Spinal cord (tissue), 10 donors: Measurements from ENCODE around the gene FARSA. TPM values are rescaled to one million over a fixed set of nuclear protein-coding genes. Genes with fewer than 3 reads are reported as not detected.
"Not testable (repeated sequence)": the region's sequence is repeated elsewhere in the genome, so short reads cannot be mapped to it uniquely, and the experiment has no call there.

Source experiments
- DNase-seq, 6 donors: peaks; one replicate each; pipeline versions ENCODE4 v3.0.0 to v3.0.0-alpha.2; 2013 to 2015; ENCODE audit warnings: low spot score in 6 of 6, low read depth in 4 of 6
- H3K27ac ChIP-seq: one replicate; pipeline ENCODE4 v1.5.1; 2013; ENCODE audit warnings: low read depth, low read length, control low read depth
- H3K27me3 ChIP-seq: one replicate; pipeline ENCODE4 v1.6.1; 2013; ENCODE audit warnings: low read length; ENCODE audit not compliant: control insufficient read depth, insufficient read depth
- H3K36me3 ChIP-seq: one replicate; pipeline ENCODE4 v1.6.1; 2013; ENCODE audit warnings: low read length; ENCODE audit not compliant: control insufficient read depth, insufficient read depth
- H3K4me1 ChIP-seq: one replicate; pipeline ENCODE4 v1.6.1; 2013; ENCODE audit warnings: low read length; ENCODE audit not compliant: control insufficient read depth, insufficient read depth
- H3K4me3 ChIP-seq: one replicate; pipeline ENCODE4 v1.5.1; 2013; ENCODE audit warnings: low read depth, low read length, control low read depth
- H3K9me3 ChIP-seq: one replicate; pipeline ENCODE4 v1.6.1; 2013; ENCODE audit warnings: low read length; ENCODE audit not compliant: control insufficient read depth, insufficient read depth
- WGBS: methylation state at CpG from one replicate; pipeline ENCODE4 v1.1.5; 2013; ENCODE audit warnings: missing lambda C conversion rate; ENCODE audit not compliant: insufficient coverage; 5-methylcytosine and 5-hydroxymethylcytosine counted together
- polyA plus RNA-seq, 2 donors: library from polyadenylated mRNA; unstranded; fragments of 120-200 nt; gene quantifications; one replicate each; pipeline ENCODE4 v1.2.1, GENCODE V29; 2013; ENCODE audit not compliant: insufficient read length in 2 of 2
- total RNA-seq, 2 donors: library from RNA; depleted of rRNA in 1 of 2; stranded (reverse); fragments of 120-200 nt in 1 of 2; fragments of >200 nt in 1 of 2; gene quantifications; one replicate each; pipeline versions ENCODE4 v1.2.3 to v1.2.4, GENCODE V29; 2013 to 2014
- donor health status: healthy.

FARSA gene
- total and polyA plus RNA-seq, 4 donors: 41.3 to 80.6 (median 64.0) TPM

DNA sequence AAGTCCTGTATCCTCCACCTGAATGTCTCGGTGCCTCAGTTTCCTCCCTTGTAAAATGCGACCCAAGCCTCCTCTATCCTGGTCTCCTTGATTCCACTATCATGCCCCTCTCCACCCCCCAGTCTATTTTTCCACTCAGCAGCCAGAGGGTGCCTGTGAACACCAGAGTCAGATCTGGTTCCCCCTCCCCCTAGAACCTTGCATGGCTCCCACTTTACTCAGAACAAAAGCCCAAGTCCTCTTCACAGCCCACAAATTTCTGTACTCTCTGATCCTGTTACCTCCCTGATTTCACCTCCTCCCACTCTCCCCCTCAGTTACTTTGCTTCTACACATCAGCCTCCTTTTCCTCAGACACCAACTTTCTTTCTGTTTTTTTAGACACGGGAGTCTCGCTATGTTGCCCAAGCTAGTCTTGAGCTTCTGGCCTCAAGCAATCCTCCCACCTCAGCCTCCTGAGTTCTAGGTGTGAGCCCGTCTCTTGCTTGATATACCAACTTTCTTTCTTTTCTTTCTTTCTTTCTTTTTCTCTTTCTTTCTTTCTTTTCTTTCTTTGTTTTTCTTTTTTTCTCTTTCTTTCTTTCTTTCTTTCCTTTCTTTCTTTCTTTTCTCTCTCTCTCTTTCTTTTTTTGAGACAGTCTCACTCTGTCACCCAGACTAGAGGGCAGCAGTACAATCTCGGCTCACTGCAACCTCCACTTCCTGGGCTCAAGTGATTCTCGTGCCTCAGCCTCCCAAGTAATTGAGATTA lies 36.7 kb upstream of the FARSA start:
- WGBS: 98% methylated on average over 7 of the region's 7 CpGs
- no peaks in the 10 kb centered on the region for H3K36me3 ChIP-seq
- no peak overlapping the region for H3K27ac ChIP-seq
- H3K9me3 ChIP-seq: no peaks in the 10 kb centered on the region
- no peaks in the 10 kb centered on the region for H3K27me3 ChIP-seq
- no peak for DNase-seq
- H3K4me3 ChIP-seq: no peak overlapping the region
- peaks cover 25% of the 10 kb centered on the region for H3K4me1 ChIP-seq

DNA sequence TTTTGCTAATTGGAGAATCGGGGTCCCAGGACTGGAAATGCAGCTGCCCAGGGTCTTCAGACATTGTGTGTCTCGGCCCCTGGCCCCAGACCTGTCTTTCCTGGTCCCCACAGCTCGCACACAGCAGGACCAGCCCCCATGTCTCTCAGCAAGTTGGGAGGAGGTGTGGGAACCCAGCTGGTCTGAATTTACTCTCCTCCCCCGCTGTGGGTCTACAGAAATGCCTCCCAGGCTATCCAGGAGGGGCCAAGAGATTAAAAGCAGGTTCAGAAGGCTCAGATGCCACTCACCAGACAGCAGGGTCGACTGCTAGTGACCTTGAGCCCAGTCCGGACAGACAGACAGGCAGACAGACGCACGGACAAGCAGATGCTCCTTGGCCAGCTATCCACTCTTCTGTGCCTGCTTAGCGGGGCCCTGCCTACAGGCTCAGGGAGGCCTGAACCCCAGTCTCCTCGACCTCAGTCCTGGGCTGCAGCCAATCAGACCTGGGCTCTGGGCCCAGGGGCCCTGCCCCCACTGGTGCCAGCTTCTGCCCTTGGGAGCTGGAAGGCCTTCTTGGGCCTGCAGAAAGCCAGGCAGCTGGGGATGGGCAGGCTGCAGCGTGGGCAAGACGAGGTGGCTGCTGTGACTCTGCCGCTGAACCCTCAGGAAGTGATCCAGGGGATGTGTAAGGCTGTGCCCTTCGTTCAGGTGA lies 35.9 kb upstream of the FARSA start, which contains the start of gene DAND5:
DAND5 (plus strand) TSS at position 285 of the 697 bp plus-strand sequence; CDS start at position 370, 85 bp downstream.
- peaks cover 21% of the 10 kb centered on the region for H3K4me1 ChIP-seq
- 38% methylated on average over 12 of the region's 14 CpGs for WGBS
- H3K4me3 ChIP-seq: no peak within 1 kb of the TSS
- no peaks in the 10 kb centered on the region for H3K27me3 ChIP-seq
- H3K9me3 ChIP-seq: no peaks in the 10 kb centered on the region
- H3K36me3 ChIP-seq: no peaks in the 10 kb centered on the region
- DNase-seq: peak in 2 of 6 donors; percentile 24 to 76
- H3K27ac ChIP-seq: peak within 1 kb of the TSS; percentile 22

DNA sequence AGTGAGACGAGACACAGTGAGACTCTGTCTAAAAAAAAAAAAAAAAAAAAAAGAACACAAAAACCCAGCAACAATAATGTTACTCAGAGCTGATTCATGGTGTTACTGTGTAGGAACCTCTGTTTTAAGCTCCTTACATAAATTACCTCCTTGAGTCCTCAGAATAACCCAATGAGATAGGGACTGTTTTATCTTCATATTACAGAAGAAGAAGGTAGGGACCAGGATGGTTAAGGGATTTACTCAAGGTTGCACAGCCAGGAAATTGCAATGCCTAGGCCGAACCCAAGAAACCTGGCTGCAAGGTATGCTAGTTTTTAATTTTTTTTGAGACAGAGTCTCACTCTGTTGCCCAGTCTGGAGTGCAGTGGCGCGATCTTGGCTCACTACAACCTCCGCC lies 34.4 kb upstream of the FARSA start:
- Histone ChIP-seq H3K27ac (no peak overlapping the region), H3K4me1 (peaks cover 20% of the 10 kb centered on the region), H3K27me3 (no peaks in the 10 kb centered on the region), H3K9me3 (no peaks in the 10 kb centered on the region), H3K4me3 (no peak overlapping the region), H3K36me3 (no peaks in the 10 kb centered on the region)
- WGBS: 88% methylated on average over 5 of the region's 5 CpGs
- no peak for DNase-seq

DNA sequence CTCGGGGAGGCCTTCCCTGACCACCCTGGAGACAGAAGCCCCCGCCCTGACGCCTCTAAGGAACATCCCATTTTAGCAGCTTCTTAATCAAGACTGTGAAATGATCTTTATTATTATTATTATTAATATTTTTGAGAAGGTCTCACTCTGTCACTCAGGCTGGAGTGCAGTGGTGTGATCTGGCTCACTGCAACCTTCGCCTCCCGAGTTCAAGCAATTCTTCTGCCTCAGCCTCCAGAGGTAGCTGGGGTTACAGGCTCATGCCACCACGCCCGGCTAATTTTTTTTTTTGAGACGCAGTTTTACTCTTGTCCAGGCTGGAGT lies 32.3 kb upstream of the FARSA start:
- no peaks in the 10 kb centered on the region for H3K27me3 ChIP-seq
- no peaks in the 10 kb centered on the region for H3K9me3 ChIP-seq
- H3K4me1 ChIP-seq: peaks cover 20% of the 10 kb centered on the region
- peak overlapping the region; percentile 7 for H3K27ac ChIP-seq
- H3K4me3 ChIP-seq: peak overlapping the region; percentile 46
- no peak for DNase-seq
- 90% methylated on average over 5 of the region's 8 CpGs for WGBS
- H3K36me3 ChIP-seq: no peaks in the 10 kb centered on the region

DNA sequence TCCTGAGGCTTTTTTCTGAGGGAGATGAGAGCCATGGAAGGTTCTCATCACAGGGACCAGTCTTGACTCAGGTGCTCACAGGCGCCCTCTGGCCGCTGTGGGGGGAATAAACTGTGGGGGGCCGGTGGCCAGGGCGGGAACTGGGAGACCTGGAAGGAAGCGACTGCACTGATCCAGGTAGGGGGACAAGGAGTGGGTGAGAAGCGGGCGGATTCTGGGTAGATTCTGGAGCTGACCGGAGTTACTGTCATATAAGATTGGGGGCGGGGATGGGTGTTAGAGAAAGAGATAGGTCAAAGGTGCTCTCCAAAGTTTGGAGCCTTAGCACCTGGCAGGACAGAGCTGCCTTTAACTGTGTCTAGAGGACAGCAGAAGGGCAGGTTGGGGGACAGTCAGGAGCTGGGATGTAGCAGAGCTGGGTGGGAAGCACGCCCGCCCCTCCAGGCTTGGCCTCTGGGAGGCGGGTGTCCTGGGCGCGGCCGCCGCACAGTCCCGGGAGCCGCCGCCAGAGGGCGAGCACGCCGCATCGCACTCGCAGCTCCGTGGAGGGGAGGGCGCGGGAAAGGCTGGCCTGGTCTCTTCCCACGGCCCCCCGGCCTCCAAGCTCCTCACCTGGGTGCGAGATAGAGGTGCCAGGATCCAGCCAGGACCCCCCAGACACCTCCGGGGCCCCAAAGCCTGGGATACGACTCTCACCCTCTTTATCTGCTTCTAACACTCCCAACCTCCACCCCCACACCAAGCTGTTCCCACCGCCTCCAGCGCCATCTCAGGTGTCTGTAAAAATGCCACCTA lies 31.7 kb upstream of the FARSA start:
- H3K4me3 ChIP-seq: peak overlapping the region; percentile 46
- H3K27me3 ChIP-seq: no peaks in the 10 kb centered on the region
- H3K9me3 ChIP-seq: no peaks in the 10 kb centered on the region
- peaks cover 20% of the 10 kb centered on the region for H3K4me1 ChIP-seq
- peak in 4 of 6 donors; percentile 52 to 91 (median 74) for DNase-seq
- no peaks in the 10 kb centered on the region for H3K36me3 ChIP-seq
- peak overlapping the region; percentile 7 for H3K27ac ChIP-seq
- 1% methylated on average over 32 of the region's 34 CpGs for WGBS

DNA sequence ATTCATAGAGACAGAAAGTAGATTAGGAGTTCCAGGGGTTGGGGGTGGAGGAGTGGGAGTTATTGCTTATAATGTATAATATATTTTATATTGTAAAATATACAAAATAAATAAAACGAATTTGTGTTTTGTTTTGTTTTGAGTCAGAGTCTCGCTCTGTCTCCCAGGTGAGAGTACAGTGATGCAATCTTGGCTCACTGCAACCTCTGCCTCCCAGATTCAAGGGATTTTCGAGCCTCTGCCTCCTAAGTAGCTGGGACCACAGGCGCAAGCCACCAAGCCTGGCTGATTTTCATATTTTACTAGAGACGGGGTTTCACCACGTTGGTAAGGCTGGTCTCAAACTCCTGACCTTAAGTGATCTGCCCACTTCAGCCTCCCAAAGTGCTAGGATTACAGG lies 26.0 kb upstream of the FARSA start:
- Histone ChIP-seq H3K9me3 (no peaks in the 10 kb centered on the region), H3K4me1 (peaks cover 19% of the 10 kb centered on the region), H3K36me3 (peaks cover 6% of the 10 kb centered on the region), H3K27ac (no peak overlapping the region), H3K27me3 (no peaks in the 10 kb centered on the region), H3K4me3 (no peak overlapping the region)
- WGBS: 77% methylated on average over 5 of the region's 6 CpGs
- no peak for DNase-seq

DNA sequence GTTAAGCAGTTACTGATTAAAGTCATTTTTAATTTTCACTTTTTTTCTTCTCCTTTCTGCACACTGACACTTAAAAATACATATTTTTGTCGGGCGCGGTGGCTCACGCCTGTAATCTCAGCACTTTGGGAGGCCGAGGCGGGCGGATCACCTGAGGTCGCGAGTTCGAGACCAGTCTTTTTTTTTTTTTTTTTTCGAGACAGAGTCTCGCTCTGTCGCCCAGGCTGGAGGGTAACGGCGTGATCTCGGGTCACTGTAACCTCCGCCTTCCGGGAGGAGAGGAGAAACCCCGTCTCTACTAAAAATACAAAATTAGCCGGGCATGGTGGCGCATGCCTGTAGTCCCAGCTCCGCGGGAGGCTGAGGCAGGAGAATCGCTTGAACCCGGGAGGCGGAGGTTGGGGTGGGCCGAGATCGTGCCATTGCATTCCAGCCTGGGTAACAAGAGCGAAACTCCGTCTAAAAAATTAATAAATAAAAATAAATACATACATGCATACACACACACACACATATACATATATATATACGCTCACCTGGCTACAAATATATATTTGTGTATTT lies 24.0 kb upstream of the FARSA start:
- Histone ChIP-seq H3K36me3 (peaks cover 26% of the 10 kb centered on the region), H3K27ac (peak overlapping the region; percentile 85), H3K4me1 (peaks cover 39% of the 10 kb centered on the region), H3K4me3 (peak overlapping the region; percentile 72)
- not testable (repeated sequence) for DNase-seq, H3K27me3 ChIP-seq, H3K9me3 ChIP-seq
- 21% methylated on average over 13 of the region's 31 CpGs for WGBS

DNA sequence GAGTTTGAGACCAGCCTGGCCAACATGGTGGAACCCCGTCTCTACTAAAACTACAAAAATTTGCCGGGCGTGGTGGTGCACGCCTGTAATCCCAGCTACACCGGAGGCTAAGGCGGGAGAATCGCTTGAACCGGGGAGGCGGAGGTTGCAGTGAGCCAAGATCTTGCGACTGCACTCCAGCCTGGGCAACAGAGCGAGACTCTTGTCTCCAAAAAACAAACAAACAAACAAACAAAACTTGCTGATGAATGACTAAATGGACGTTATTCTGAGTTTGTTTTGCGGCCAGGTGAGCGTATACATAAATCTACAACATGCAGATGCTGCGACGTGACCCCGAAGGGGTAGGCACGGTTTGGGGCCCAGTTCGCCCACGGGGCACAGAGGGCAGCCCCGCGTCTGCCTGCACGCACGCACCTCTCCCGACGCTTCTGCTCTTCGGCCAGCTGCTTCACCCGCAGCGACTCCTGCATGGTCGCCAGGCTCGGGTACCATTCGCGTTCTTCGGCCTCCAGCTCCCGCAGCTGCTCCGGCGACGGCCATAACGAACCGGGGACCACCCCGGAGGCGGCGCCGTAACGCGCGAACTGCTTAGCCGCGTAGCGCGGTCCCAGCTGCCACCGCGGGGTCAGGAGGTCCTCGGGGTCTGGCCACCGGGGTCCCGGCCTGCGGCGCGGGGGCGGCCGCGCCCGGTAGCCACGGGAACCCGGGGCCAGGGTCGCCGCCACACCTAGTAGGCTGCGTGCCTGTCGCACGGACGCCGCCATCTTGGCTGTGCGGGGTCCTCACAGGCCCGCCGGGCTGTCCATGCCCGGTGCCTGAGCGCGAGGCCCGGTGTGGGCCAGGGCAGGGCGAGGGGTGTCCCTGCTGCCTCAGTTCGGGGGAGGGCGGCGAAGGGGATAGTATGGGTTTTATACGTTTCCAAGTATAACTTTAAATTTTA lies 23.2 kb upstream of the FARSA start, which contains the start of gene GADD45GIP1:
GADD45GIP1 (minus strand) TSS at position 778 of the 943 bp plus-strand sequence; CDS start at position 767, 11 bp downstream.
- H3K9me3 ChIP-seq: no peaks in the 10 kb centered on the region
- peaks cover 34% of the 10 kb centered on the region for H3K36me3 ChIP-seq
- 4% methylated on average over 77 of the region's 84 CpGs for WGBS
- H3K4me1 ChIP-seq: peaks cover 47% of the 10 kb centered on the region
- no peaks in the 10 kb centered on the region for H3K27me3 ChIP-seq
- H3K27ac ChIP-seq: peak within 1 kb of the TSS; percentile 85
- H3K4me3 ChIP-seq: peak within 1 kb of the TSS; percentile 72
- DNase-seq: peak in 3 of 6 donors; percentile 58 to 92 (median 91)
